ENCODE data around the gene GLS2. TPM values are rescaled to one million over a fixed set of nuclear protein-coding genes. Genes with fewer than 3 reads are reported as not detected.
"Not testable (repeated sequence)": the region's sequence is repeated elsewhere in the genome, so short reads cannot be mapped to it uniquely, and the experiment has no call there.

The GLS2 gene
- total RNA-seq, 1 donor from 2014 or later: 2.3 TPM

DNA sequence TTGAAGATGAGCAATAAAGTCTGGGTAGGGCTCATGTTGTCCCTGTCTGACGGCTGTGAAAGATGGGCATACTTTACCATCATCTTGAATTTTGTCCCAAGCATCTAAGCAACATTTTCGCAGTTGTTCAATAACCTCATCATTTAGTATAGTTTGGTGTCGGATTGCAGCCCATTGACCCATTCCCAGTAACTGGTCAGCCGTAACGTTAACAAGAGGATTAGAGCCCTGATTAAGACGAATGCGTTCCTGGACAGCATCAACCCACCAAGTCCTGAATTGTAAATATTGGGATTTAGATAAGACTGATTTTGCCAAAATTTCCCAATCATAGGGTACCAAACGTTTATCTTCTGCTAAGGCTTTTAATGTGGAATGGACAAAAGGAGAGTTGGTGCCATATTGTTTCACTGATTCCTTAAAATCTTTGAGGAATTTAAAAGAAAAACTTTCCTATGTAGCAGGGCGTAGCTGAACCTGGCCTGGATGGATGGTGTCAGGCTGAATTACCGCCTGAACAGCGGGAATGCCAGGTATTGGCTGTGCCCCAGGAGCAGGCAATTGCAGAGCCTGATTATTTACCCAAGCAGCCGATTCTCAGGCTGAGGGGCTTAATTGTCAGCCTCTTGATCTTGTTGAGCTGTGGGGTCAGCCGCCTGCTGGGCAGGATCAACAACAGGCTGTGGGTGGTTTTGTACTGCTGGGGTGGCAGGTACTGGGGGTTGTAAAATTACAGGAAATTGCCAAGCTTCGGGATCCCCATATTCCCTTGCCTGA lies 10.4 kb upstream of the GLS2 start:
- not testable (repeated sequence) for H3K27ac Mint-ChIP-seq; H3K36me3 ChIP-seq; H3K79me2 ChIP-seq (ENCODE audit: low read depth); H3K9ac ChIP-seq; H4K20me1 ChIP-seq (ENCODE audit: low read depth); H3K36me3 Mint-ChIP-seq; H2AFZ ChIP-seq (replicated peaks); H3K9me3 ChIP-seq (ENCODE audit: low read depth)
- Histone ChIP-seq H3K4me3 (peak overlapping the region; percentile 22), H3K4me2 (peak overlapping the region; percentile 65), H3K27me3 (peaks cover 15% of the 10 kb centered on the region), H3K27ac (peak overlapping the region; percentile 78), H3F3A (ENCODE audit: low read depth) (peaks cover 28% of the 10 kb centered on the region), H3K4me1 (peaks cover 17% of the 10 kb centered on the region)
- peak; percentile 87 for DNase-seq (ENCODE audit: low spot score)
- H3K27me3 Mint-ChIP-seq (ENCODE audit: insufficient read depth, low read depth): peaks cover 34% of the 10 kb centered on the region
- peak overlapping the region; percentile 34 for H3K4me3 Mint-ChIP-seq
- H3K9me3 Mint-ChIP-seq: peaks cover 26% of the 10 kb centered on the region
- peaks cover 22% of the 10 kb centered on the region for H3K4me1 Mint-ChIP-seq

GRCh38 chr12:56496704-56497103 lies 8.7 kb upstream of the GLS2 start:
- H3K27me3 ChIP-seq: peaks cover 23% of the 10 kb centered on the region
- H3F3A ChIP-seq (ENCODE audit: low read depth): peaks cover 28% of the 10 kb centered on the region
- not testable (repeated sequence) for H3K79me2 ChIP-seq (ENCODE audit: low read depth); H2AFZ ChIP-seq (replicated peaks); H3K4me3 Mint-ChIP-seq; H3K27ac Mint-ChIP-seq; H3K36me3 ChIP-seq; H3K27ac ChIP-seq; H3K4me2 ChIP-seq; H3K9me3 ChIP-seq (ENCODE audit: low read depth); H4K20me1 ChIP-seq (ENCODE audit: low read depth); H3K4me3 ChIP-seq; H3K36me3 Mint-ChIP-seq; H3K9ac ChIP-seq
- H3K9me3 Mint-ChIP-seq: peaks cover 30% of the 10 kb centered on the region
- peak; percentile 37 for DNase-seq (ENCODE audit: low spot score)
- TF ChIP-seq, protein P1, sequence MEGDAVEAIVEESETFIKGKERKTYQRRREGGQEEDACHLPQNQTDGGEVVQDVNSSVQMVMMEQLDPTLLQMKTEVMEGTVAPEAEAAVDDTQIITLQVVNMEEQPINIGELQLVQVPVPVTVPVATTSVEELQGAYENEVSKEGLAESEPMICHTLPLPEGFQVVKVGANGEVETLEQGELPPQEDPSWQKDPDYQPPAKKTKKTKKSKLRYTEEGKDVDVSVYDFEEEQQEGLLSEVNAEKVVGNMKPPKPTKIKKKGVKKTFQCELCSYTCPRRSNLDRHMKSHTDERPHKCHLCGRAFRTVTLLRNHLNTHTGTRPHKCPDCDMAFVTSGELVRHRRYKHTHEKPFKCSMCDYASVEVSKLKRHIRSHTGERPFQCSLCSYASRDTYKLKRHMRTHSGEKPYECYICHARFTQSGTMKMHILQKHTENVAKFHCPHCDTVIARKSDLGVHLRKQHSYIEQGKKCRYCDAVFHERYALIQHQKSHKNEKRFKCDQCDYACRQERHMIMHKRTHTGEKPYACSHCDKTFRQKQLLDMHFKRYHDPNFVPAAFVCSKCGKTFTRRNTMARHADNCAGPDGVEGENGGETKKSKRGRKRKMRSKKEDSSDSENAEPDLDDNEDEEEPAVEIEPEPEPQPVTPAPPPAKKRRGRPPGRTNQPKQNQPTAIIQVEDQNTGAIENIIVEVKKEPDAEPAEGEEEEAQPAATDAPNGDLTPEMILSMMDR (IDR thresholded peaks at IDR 0.05): peak; percentile 35
- peaks cover 17% of the 10 kb centered on the region for H3K4me1 ChIP-seq
- peaks cover 34% of the 10 kb centered on the region for H3K27me3 Mint-ChIP-seq (ENCODE audit: insufficient read depth, low read depth)
- peaks cover 22% of the 10 kb centered on the region for H3K4me1 Mint-ChIP-seq

DNA sequence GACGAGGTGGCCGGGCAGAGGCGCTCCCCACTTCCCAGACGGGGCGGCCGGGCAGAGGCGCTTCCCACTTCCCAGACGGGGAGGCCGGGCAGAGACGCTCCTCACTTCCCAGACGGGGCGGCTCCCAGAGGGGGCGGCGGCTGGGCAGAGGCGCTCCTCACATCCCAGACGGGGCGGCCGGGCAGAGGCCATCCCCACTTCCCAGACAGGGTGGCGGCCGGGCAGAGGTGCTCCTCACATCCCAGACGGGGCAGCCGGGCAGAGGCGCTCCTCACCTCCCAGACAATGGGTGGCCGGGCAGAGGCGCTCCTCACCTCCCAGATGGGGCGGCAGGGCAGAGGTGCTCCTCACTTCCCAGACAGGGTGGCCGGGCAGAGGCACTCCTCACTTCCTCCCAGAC lies 6.5 kb upstream of the GLS2 start:
- not testable (repeated sequence) for H3K4me3 Mint-ChIP-seq; H3K9me3 ChIP-seq (ENCODE audit: low read depth); H2AFZ ChIP-seq (replicated peaks); H3K4me2 ChIP-seq; H3K27ac ChIP-seq; H3K27ac Mint-ChIP-seq; H3K4me3 ChIP-seq; H4K20me1 ChIP-seq (ENCODE audit: low read depth); H3K36me3 ChIP-seq; H3K9ac ChIP-seq; H3K36me3 Mint-ChIP-seq; H3K79me2 ChIP-seq (ENCODE audit: low read depth); DNase-seq (ENCODE audit: low spot score)
- Mint-ChIP-seq H3K27me3 (ENCODE audit: insufficient read depth, low read depth) (peaks cover 34% of the 10 kb centered on the region), H3K4me1 (peaks cover 21% of the 10 kb centered on the region), H3K9me3 (peaks cover 26% of the 10 kb centered on the region)
- Histone ChIP-seq H3K4me1 (peaks cover 16% of the 10 kb centered on the region), H3K27me3 (peaks cover 35% of the 10 kb centered on the region), H3F3A (ENCODE audit: low read depth) (peaks cover 22% of the 10 kb centered on the region)

- not testable (repeated sequence) for H3K27ac Mint-ChIP-seq; H3K9me3 ChIP-seq (ENCODE audit: low read depth)
- H3K27me3 Mint-ChIP-seq (ENCODE audit: insufficient read depth, low read depth): peaks cover 33% of the 10 kb centered on the region
Measured at GRCh38 chr12:56494106-56494415, 6.1 kb upstream of the GLS2 start.

DNA sequence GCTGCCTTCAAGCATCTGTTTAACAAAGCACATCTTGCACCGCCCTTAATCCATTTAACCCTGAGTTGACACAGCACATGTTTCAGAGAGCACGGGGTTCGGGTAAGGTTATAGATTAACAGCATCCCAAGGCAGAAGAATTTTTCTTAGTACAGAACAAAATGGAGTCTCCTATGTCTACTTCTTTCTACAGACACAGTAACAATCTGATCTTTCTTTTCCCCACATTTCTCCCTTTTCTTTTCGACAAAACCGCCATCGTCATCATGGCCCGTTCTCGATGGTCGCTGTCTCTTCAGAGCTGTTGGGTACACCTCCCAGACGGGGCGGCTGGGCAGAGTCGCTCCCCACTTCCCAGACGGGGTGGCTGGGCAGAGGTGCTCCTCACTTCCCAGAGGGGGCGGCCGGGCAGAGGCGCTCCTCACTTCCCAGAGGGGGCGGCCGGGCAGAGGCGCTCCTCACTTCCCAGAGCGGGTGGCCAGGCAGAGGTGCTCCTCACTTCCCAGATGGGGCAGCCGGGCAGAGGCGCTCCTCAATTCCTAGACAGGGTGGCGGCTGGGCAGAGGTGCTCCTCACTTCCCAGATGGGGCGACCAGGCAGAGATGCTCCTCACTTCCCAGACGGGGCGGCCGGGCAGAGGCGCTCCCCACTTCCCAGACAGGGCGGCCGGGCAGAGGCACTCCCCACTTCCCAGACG lies 5.6 kb upstream of the GLS2 start:
- H3K27ac ChIP-seq; H3K9me3 ChIP-seq (ENCODE audit: low read depth); H3K9ac ChIP-seq; H3K4me3 ChIP-seq; H3K4me1 ChIP-seq; H3K4me2 ChIP-seq; H3K36me3 Mint-ChIP-seq; DNase-seq (ENCODE audit: low spot score); H3K4me3 Mint-ChIP-seq; H3K36me3 ChIP-seq; H3K27ac Mint-ChIP-seq; H3K79me2 ChIP-seq (ENCODE audit: low read depth); H4K20me1 ChIP-seq (ENCODE audit: low read depth); H2AFZ ChIP-seq (replicated peaks): not testable (repeated sequence)
- Mint-ChIP-seq H3K4me1 (peaks cover 13% of the 10 kb centered on the region), H3K27me3 (ENCODE audit: insufficient read depth, low read depth) (peaks cover 34% of the 10 kb centered on the region), H3K9me3 (peaks cover 34% of the 10 kb centered on the region)
- H3F3A ChIP-seq (ENCODE audit: low read depth): peaks cover 12% of the 10 kb centered on the region
- peaks cover 44% of the 10 kb centered on the region for H3K27me3 ChIP-seq

More at GRCh38 chr12:56494106-56494415, 6.1 kb upstream of the GLS2 start:
- H3K27ac ChIP-seq; H3K79me2 ChIP-seq (ENCODE audit: low read depth); H3K4me3 Mint-ChIP-seq; H3K9ac ChIP-seq; H3K4me2 ChIP-seq; DNase-seq (ENCODE audit: low spot score); H4K20me1 ChIP-seq (ENCODE audit: low read depth); H3K4me3 ChIP-seq; H2AFZ ChIP-seq (replicated peaks); H3K36me3 Mint-ChIP-seq; H3K36me3 ChIP-seq: not testable (repeated sequence)
- Histone ChIP-seq H3F3A (ENCODE audit: low read depth) (peaks cover 17% of the 10 kb centered on the region), H3K27me3 (peaks cover 39% of the 10 kb centered on the region), H3K4me1 (peaks cover 12% of the 10 kb centered on the region)
- H3K4me1 Mint-ChIP-seq: peaks cover 18% of the 10 kb centered on the region
- H3K9me3 Mint-ChIP-seq: peaks cover 29% of the 10 kb centered on the region

Data from neural progenitor cell (in vitro differentiated cells).